ENCODE data around the gene GSTM5. TPM values are rescaled to one million over a fixed set of nuclear protein-coding genes. Genes with fewer than 3 reads are reported as not detected.
"Not testable (repeated sequence)": the region's sequence is repeated elsewhere in the genome, so short reads cannot be mapped to it uniquely, and the experiment has no call there.

The GSTM5 gene
- total RNA-seq, 1 experiment from 2014 or later, result not detected

DNA sequence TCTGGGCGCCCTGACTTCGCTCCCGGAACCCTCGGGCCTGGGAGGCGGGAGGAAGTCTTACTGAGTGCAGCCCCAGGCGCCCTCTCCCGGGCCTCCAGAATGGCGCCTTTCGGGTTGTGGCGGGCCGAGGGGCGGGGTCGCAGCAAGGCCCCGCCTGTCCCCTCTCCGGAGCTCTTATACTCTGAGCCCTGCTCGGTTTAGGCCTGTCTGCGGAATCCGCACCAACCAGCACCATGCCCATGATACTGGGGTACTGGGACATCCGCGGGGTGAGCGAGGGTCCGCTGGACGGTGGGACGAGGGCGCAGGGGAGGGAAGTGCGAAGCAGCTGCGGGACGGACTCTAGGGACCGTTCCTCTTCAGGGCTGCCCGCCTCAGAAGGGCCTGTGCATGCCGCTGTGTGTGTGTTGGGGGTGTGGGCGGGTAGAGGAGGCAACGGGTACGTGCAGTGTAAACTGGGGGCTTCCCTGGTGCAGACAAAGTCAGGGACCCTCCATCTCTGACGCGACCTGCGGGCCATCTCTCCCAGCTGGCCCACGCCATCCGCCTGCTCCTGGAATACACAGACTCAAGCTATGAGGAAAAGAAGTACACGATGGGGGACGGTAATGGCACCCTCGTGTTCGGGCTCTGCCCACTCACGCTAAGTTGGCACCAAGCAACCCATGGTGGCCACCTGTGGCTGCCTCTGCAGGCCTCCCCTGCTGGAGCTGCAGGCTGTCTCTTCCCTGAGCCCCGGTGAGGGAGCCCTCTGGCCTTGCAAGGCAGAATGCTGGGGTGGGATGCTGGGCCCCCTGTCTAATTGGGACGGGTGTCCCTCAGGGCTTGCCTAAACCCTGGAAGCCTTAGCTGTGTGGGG is 24.2 kb upstream of the GSTM5 start, which contains the start of gene GSTM1:
Gene GSTM1 (plus strand): TSS at position 177 of the 859 bp plus-strand sequence. CDS start 57 bp downstream, at position 234.
- no TSS peak for BruUV-seq (replicated peaks)
- Mint-ChIP-seq H3K27ac (ENCODE audit: unreplicated experiment) (no peak within 1 kb of the TSS), H3K9me3 (ENCODE audit: low read depth, unreplicated experiment) (no peaks in the 10 kb centered on the region)

DNA sequence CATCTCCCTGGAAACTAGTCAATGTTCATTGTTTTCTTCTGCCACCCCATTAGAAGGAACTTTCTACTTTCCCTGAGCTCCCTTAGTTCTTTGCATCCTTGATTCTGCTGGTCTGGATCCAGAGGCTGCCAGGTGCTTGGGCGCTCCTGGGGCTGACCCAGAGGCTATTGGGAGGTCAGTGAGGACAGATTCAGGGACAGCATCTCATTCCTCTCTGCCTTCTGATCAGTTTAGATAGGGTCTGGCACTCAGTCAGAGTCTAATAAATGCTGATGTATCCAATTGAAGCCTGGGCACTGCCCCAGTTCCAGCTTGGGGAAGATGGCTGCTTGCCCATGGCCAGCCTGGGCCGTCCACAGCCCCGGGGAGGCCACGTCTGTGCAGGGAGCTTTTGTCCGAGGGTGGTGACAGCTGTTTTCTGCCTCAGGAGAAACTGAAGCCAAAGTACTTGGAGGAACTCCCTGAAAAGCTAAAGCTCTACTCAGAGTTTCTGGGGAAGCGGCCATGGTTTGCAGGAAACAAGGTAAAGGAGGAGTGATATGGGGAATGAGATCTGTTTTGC is 22.1 kb upstream of the GSTM5 start:
- intact Hi-C loops (cut with micrococcal nuclease; ENCODE audit: unreplicated experiment), result no loop called here
- peaks cover 5% of the 10 kb centered on the region for H3K4me1 Mint-ChIP-seq (ENCODE audit: low read depth, unreplicated experiment)
- no peaks in the 10 kb centered on the region for H3K9me3 Mint-ChIP-seq (ENCODE audit: low read depth, unreplicated experiment)
- H3K27me3 Mint-ChIP-seq (ENCODE audit: unreplicated experiment), result no peaks in the 10 kb centered on the region
- no peak overlapping the region for H3K4me3 Mint-ChIP-seq (ENCODE audit: low read depth, unreplicated experiment)
- no peak for DNase-seq
- CTCF ChIA-PET, result no interaction called here
- TF ChIP-seq, protein P1, sequence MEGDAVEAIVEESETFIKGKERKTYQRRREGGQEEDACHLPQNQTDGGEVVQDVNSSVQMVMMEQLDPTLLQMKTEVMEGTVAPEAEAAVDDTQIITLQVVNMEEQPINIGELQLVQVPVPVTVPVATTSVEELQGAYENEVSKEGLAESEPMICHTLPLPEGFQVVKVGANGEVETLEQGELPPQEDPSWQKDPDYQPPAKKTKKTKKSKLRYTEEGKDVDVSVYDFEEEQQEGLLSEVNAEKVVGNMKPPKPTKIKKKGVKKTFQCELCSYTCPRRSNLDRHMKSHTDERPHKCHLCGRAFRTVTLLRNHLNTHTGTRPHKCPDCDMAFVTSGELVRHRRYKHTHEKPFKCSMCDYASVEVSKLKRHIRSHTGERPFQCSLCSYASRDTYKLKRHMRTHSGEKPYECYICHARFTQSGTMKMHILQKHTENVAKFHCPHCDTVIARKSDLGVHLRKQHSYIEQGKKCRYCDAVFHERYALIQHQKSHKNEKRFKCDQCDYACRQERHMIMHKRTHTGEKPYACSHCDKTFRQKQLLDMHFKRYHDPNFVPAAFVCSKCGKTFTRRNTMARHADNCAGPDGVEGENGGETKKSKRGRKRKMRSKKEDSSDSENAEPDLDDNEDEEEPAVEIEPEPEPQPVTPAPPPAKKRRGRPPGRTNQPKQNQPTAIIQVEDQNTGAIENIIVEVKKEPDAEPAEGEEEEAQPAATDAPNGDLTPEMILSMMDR (IDR thresholded peaks at IDR 0.05; ENCODE audit: unreplicated experiment), result no peak
- no TSS peak for BruUV-seq (replicated peaks)
- no peak overlapping the region for H3K27ac Mint-ChIP-seq (ENCODE audit: unreplicated experiment)
- H3K36me3 Mint-ChIP-seq (ENCODE audit: insufficient read depth, unreplicated experiment), result peaks cover 5% of the 10 kb centered on the region

More for the DNA sequence above, 24.2 kb upstream of the GSTM5 start, which contains the start of gene GSTM1:
- CTCF ChIA-PET, result interaction anchor here (0.7 kb wide), 1 partner anchor 48 kb away, joined by 4 read pairs; no protein-coding TSS in a partner anchor
- TF ChIP-seq, protein P1 (IDR thresholded peaks at IDR 0.05; ENCODE audit: unreplicated experiment), result no peak
- H3K4me3 Mint-ChIP-seq (ENCODE audit: low read depth, unreplicated experiment), result peak within 1 kb of the TSS; percentile 66
- H3K27me3 Mint-ChIP-seq (ENCODE audit: unreplicated experiment), result no peaks in the 10 kb centered on the region
- peaks cover 5% of the 10 kb centered on the region for H3K36me3 Mint-ChIP-seq (ENCODE audit: insufficient read depth, unreplicated experiment)
- intact Hi-C loops (cut with micrococcal nuclease; ENCODE audit: unreplicated experiment), result no loop called here
- DNase-seq, result peak; percentile 69
- peaks cover 10% of the 10 kb centered on the region for H3K4me1 Mint-ChIP-seq (ENCODE audit: low read depth, unreplicated experiment)

DNA sequence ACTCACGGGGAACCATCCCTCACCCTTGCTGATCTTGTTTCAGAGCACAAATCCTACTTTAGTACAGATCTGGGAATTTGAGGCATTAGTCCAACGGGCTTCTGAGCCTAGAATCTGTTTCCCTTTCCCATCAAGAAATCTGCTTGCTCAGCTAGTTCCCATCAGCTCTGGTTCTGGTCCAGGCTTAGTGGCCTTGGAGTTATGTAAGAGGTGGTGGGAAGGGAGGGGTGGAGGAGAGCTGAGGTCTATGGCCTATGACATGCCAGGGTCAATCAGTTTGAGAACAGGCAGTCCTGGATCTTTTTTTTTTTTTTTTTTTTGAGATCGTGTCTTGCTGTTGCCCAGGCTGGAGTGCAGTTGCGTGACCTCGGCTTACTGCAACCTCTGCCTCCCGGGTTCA is 20.3 kb upstream of the GSTM5 start:
- TF ChIP-seq, protein P1 (IDR thresholded peaks at IDR 0.05; ENCODE audit: unreplicated experiment), result no peak
- CTCF ChIA-PET, result no interaction called here
- H3K9me3 Mint-ChIP-seq (ENCODE audit: low read depth, unreplicated experiment), result no peaks in the 10 kb centered on the region
- intact Hi-C loops (cut with micrococcal nuclease; ENCODE audit: unreplicated experiment), result no loop called here
- no peaks in the 10 kb centered on the region for H3K27me3 Mint-ChIP-seq (ENCODE audit: unreplicated experiment)
- H3K36me3 Mint-ChIP-seq (ENCODE audit: insufficient read depth, unreplicated experiment), result peaks cover 5% of the 10 kb centered on the region
- no peak for DNase-seq
- H3K4me3 Mint-ChIP-seq (ENCODE audit: low read depth, unreplicated experiment), result no peak overlapping the region
- BruUV-seq (replicated peaks), result no TSS peak
- no peak overlapping the region for H3K27ac Mint-ChIP-seq (ENCODE audit: unreplicated experiment)
- no peaks in the 10 kb centered on the region for H3K4me1 Mint-ChIP-seq (ENCODE audit: low read depth, unreplicated experiment)

DNA sequence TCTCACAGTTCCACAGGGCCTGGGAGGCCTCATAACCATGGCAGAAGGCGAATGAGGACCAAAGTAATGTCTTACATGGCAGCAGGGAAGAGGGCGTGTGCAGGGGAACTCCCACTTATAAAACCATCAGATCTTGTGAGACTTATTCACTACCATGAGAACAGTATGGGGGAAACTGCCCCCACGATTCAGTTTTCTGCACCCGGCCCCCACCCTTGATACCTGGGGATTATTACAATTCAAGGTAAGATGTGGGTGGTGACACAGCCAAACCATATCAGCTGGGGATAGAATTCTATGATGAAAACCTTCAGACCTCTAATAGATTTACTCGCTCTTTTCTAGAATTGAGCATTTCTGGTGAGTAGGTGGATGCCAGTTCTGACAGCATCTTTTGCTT is 17.7 kb upstream of the GSTM5 start:
- H3K27me3 Mint-ChIP-seq (ENCODE audit: unreplicated experiment); H3K9me3 Mint-ChIP-seq (ENCODE audit: low read depth, unreplicated experiment); BruUV-seq (replicated peaks); intact Hi-C loops (cut with micrococcal nuclease; ENCODE audit: unreplicated experiment); H3K27ac Mint-ChIP-seq (ENCODE audit: unreplicated experiment); CTCF ChIA-PET; H3K36me3 Mint-ChIP-seq (ENCODE audit: insufficient read depth, unreplicated experiment); DNase-seq; H3K4me3 Mint-ChIP-seq (ENCODE audit: low read depth, unreplicated experiment); H3K4me1 Mint-ChIP-seq (ENCODE audit: low read depth, unreplicated experiment): not testable (repeated sequence)

DNA sequence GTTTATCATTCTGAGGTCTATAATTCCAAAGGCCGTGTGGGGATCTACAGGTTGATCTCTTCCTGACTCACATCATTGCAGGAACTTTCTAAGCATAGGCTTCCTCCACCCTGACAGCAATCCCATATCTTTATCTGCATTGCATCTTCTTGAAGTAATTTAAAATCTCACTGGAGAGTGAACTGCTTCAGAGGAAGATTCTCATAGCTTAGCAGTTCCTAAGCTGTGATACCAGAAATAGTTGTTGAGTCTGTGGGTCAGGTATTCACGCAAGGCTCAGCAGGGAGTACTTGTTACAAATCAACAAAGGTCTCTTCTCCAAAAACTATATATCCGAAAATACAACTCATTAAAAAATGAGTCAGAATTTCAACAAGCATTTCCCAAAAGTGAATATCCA is 16.9 kb upstream of the GSTM5 start:
- not testable (repeated sequence) for H3K4me3 Mint-ChIP-seq (ENCODE audit: low read depth, unreplicated experiment); H3K27me3 Mint-ChIP-seq (ENCODE audit: unreplicated experiment); H3K36me3 Mint-ChIP-seq (ENCODE audit: insufficient read depth, unreplicated experiment)

More for the DNA sequence above, 16.9 kb upstream of the GSTM5 start:
- CTCF ChIA-PET; intact Hi-C loops (cut with micrococcal nuclease; ENCODE audit: unreplicated experiment); H3K27ac Mint-ChIP-seq (ENCODE audit: unreplicated experiment); DNase-seq; H3K4me1 Mint-ChIP-seq (ENCODE audit: low read depth, unreplicated experiment); BruUV-seq (replicated peaks); H3K9me3 Mint-ChIP-seq (ENCODE audit: low read depth, unreplicated experiment): not testable (repeated sequence)

All from Calu3 (cell line).